H1 (cell line): ENCODE data around the gene PLPP7. TPM values are rescaled to one million over a fixed set of nuclear protein-coding genes. Genes with fewer than 3 reads are reported as not detected.
A peak's percentile ranks its signal among the peaks of the same experiment; 100 is the strongest.

ENCODE experiments used
- CTCF ChIA-PET: fragments of 300-600 bp; sonication (Branson Sonifier 250); formaldehyde crosslinking; loops from one replicate; lab custom pipeline; 2021; ENCODE audit not compliant: partially characterized antibody; lab: Charles Lee
- POLR2A ChIA-PET: fragments of 300-600 bp; sonication (Branson Sonifier 250); formaldehyde crosslinking; loops from one replicate; lab custom pipeline; 2021; ENCODE audit warnings: inconsistent platforms; ENCODE audit not compliant: partially characterized antibody; lab: Charles Lee
- DNase-seq, 2 experiments: peaks; one replicate each; pipeline versions ENCODE4 v3.0.0 to v3.0.0-alpha.2; 2010 to 2022; ENCODE audit warnings: low spot score in 2 of 2, low read depth in 1 of 2, mixed read lengths in 1 of 2
- FAIRE-seq: peaks from 2 replicates; lab custom pipeline; 2011; peaks lifted over from hg19 to GRCh38; lab: Jason Lieb, UNC
- H2AFZ ChIP-seq: 2 replicates; pipeline ENCODE4 v1.8.1; 2012; ENCODE audit warnings: low read length, inconsistent platforms
- H2AK5ac ChIP-seq: 2 replicates; pipeline ENCODE4 v1.6.1; 2013; ENCODE audit warnings: low read depth, low read length
- H2BK120ac ChIP-seq: replicated peaks from 2 replicates; pipeline ENCODE3; 2013; ENCODE audit warnings: low read depth, low read length, inconsistent platforms
- H2BK12ac ChIP-seq: 2 replicates; pipeline ENCODE4 v1.6.1; 2013; ENCODE audit warnings: low read depth, low read length
- H2BK15ac ChIP-seq: 2 replicates; pipeline ENCODE4 v1.6.1; 2013; ENCODE audit warnings: low read length
- H2BK20ac ChIP-seq: 2 replicates; pipeline ENCODE4 v1.6.1; 2013; ENCODE audit warnings: low read length
- H2BK5ac ChIP-seq: 2 replicates; pipeline ENCODE4 v1.6.1; 2013; ENCODE audit warnings: low read depth, low read length
- H3K14ac ChIP-seq: 2 replicates; pipeline ENCODE4 v1.6.1; 2013; ENCODE audit warnings: inconsistent platforms; ENCODE audit not compliant: insufficient read length
- H3K18ac ChIP-seq: 2 replicates; pipeline ENCODE4 v1.6.1; 2013; ENCODE audit warnings: low read length; ENCODE audit errors: extremely low read depth
- H3K23ac ChIP-seq: 2 replicates; pipeline ENCODE4 v1.6.1; 2013; ENCODE audit warnings: inconsistent platforms; ENCODE audit not compliant: insufficient read length
- H3K23me2 ChIP-seq: 2 replicates; pipeline ENCODE4 v1.6.1; 2013; ENCODE audit warnings: low read depth, low read length
- H3K27ac ChIP-seq: 2 replicates; pipeline ENCODE4 v1.6.1; 2011; ENCODE audit warnings: low read depth, low read length, inconsistent platforms
- H3K27me3 ChIP-seq, 4 experiments: replicated peaks in 1 of 4; 1 replicate in 1 of 4; 2 replicates in 3 of 4; pipeline versions ENCODE4 v1.6.1 to v1.8.1; 2011 to 2013; ENCODE audit warnings: low read length in 3 of 4, mild to moderate bottlenecking in 3 of 4, inconsistent platforms in 2 of 4, mixed read lengths in 2 of 4, moderate library complexity in 1 of 4; ENCODE audit not compliant: control insufficient read depth in 3 of 4, insufficient read depth in 3 of 4; ENCODE audit errors: extremely low read depth in 1 of 4
- H3K36me3 ChIP-seq, 4 experiments: 2 replicates each; pipeline versions ENCODE4 v1.6.1 to v1.8.1; 2011 to 2013; ENCODE audit warnings: mild to moderate bottlenecking in 4 of 4, low read length in 3 of 4, moderate library complexity in 2 of 4, control low read depth in 1 of 4, inconsistent platforms in 1 of 4; ENCODE audit not compliant: insufficient read depth in 4 of 4, control insufficient read depth in 2 of 4
- H3K4ac ChIP-seq: replicated peaks from 2 replicates; pipeline ENCODE3; 2013; ENCODE audit warnings: low read length, low read depth, mixed read lengths, inconsistent platforms; ENCODE audit not compliant: insufficient read length
- H3K4me1 ChIP-seq, 4 experiments: replicated peaks in 1 of 4; 1 replicate in 1 of 4; 2 replicates in 3 of 4; pipeline versions ENCODE4 v1.6.1 to v1.8.1; 2011 to 2013; ENCODE audit warnings: low read length in 3 of 4, inconsistent platforms in 2 of 4, mixed read lengths in 1 of 4; ENCODE audit not compliant: insufficient read depth in 4 of 4, control insufficient read depth in 3 of 4
- H3K4me2 ChIP-seq, 2 experiments: 2 replicates each; pipeline versions ENCODE4 v1.6.1 to v1.8.1; 2011 to 2013; ENCODE audit warnings: low read depth in 2 of 2, low read length in 2 of 2, control low read depth in 1 of 2, inconsistent platforms in 1 of 2, mild to moderate bottlenecking in 1 of 2; ENCODE audit not compliant: insufficient read depth in 1 of 2
- H3K4me3 ChIP-seq, 4 experiments: fragments of 200-600, 300-600 bp in 1 of 4; sonication (generic), shearing (Covaris generic), sonication (Bioruptor Twin) in 1 of 4; 2 replicates each; pipeline versions ENCODE4 v1.5.1 to v1.8.1; 2011 to 2016; ENCODE audit warnings: low read length in 4 of 4, low read depth in 3 of 4, control low read depth in 2 of 4, inconsistent platforms in 2 of 4, mild to moderate bottlenecking in 2 of 4, mixed read lengths in 1 of 4, moderate library complexity in 1 of 4; ENCODE audit not compliant: insufficient read depth in 2 of 4; ENCODE audit errors: extremely low read depth in 1 of 4
- H3K56ac ChIP-seq: replicated peaks from 2 replicates; pipeline ENCODE3; 2013; ENCODE audit warnings: low read depth, mild to moderate bottlenecking, mixed read lengths, low read length, inconsistent platforms; ENCODE audit not compliant: insufficient read length
- H3K79me1 ChIP-seq: 2 replicates; pipeline ENCODE4 v1.6.1; 2013; ENCODE audit warnings: low read depth, low read length, control low read depth
- H3K79me2 ChIP-seq, 2 experiments: 2 replicates each; pipeline versions ENCODE4 v1.6.1 to v1.8.1; 2012 to 2013; ENCODE audit warnings: low read length in 2 of 2, mild to moderate bottlenecking in 2 of 2, inconsistent platforms in 1 of 2; ENCODE audit not compliant: insufficient read depth in 2 of 2, control insufficient read depth in 1 of 2
- H3K9ac ChIP-seq, 4 experiments: replicated peaks in 1 of 4; 1 replicate in 1 of 4; 2 replicates in 3 of 4; pipeline versions ENCODE4 v1.6.1 to v1.8.1; 2011 to 2013; ENCODE audit warnings: low read depth in 3 of 4, low read length in 3 of 4, control low read depth in 2 of 4, mild to moderate bottlenecking in 2 of 4, moderate library complexity in 2 of 4, inconsistent platforms in 1 of 4; ENCODE audit errors: extremely low read depth in 1 of 4
- H3K9me3 ChIP-seq, 2 experiments: 2 replicates each; pipeline versions ENCODE4 v1.6.1 to v1.8.1; 2012 to 2013; ENCODE audit warnings: mild to moderate bottlenecking in 2 of 2, moderate library complexity in 2 of 2, control low read depth in 1 of 2, inconsistent platforms in 1 of 2, low read depth in 1 of 2, low read length in 1 of 2, mixed read lengths in 1 of 2; ENCODE audit not compliant: insufficient read depth in 2 of 2
- H4K20me1 ChIP-seq, 2 experiments: replicated peaks in 1 of 2; 2 replicates each; pipeline versions ENCODE3 to v1.8.1; 2011 to 2013; ENCODE audit warnings: inconsistent platforms in 2 of 2, low read length in 2 of 2, mild to moderate bottlenecking in 1 of 2; ENCODE audit not compliant: insufficient read depth in 2 of 2, control insufficient read depth in 1 of 2
- H4K5ac ChIP-seq: 2 replicates; pipeline ENCODE4 v1.6.1; 2013; ENCODE audit warnings: low read length, low read depth, mixed read lengths, inconsistent platforms; ENCODE audit not compliant: insufficient read length
- H4K8ac ChIP-seq: 2 replicates; pipeline ENCODE4 v1.8.0; 2013; ENCODE audit warnings: mild to moderate bottlenecking, moderate library complexity, low read length, inconsistent platforms; ENCODE audit not compliant: insufficient read depth; ENCODE audit errors: extremely low read depth
- H4K91ac ChIP-seq: replicated peaks from 2 replicates; pipeline ENCODE3; 2013; ENCODE audit warnings: low read length, mixed read lengths, inconsistent platforms; ENCODE audit not compliant: insufficient read length
- CHD1 ChIP-seq: IDR thresholded peaks from 2 replicates; pipeline ENCODE4 v1.6.1; 2012; ENCODE audit warnings: low read depth, low read length, improper control_type of control experiment
- FOSL1 ChIP-seq: IDR thresholded peaks from 2 replicates; pipeline ENCODE4 v1.6.1; 2011; ENCODE audit warnings: mild to moderate bottlenecking, low read depth, low read length, moderate library complexity; ENCODE audit not compliant: insufficient read depth
- POLR2AphosphoS5 ChIP-seq: IDR thresholded peaks from 2 replicates; pipeline ENCODE4 v1.6.1; 2011; ENCODE audit warnings: low read depth, low read length
- RAD21 ChIP-seq, 2 experiments: IDR thresholded peaks in 1 of 2; conservative IDR thresholded peaks in 1 of 2; 2 replicates each; pipeline ENCODE4 v1.6.1; 2011; ENCODE audit warnings: low read depth in 2 of 2, low read length in 2 of 2, improper control_type of control experiment in 1 of 2, inconsistent platforms in 1 of 2, mild to moderate bottlenecking in 1 of 2, moderate library complexity in 1 of 2
- SRF ChIP-seq: IDR thresholded peaks from 2 replicates; pipeline ENCODE4 v1.6.1; 2011; ENCODE audit warnings: mild to moderate bottlenecking, low read depth, low read length, moderate library complexity
- WGBS, 2 experiments: shearing (Covaris generic) in 1 of 2; methylation state at CpG; one replicate each; pipeline versions ENCODE4 v1.1.6 to v1.1.7; 2013 to 2015; ENCODE audit warnings: low lambda C conversion rate in 2 of 2, mixed read lengths in 2 of 2, inconsistent platforms in 1 of 2, low coverage in 1 of 2, missing lambda C conversion rate in 1 of 2; ENCODE audit not compliant: insufficient replicate concordance in 2 of 2, insufficient coverage in 1 of 2, insufficient read length in 1 of 2; ENCODE audit errors: extremely low coverage in 1 of 2, missing lambda C conversion rate in 1 of 2; 5-methylcytosine and 5-hydroxymethylcytosine counted together
- polyA plus RNA-seq, 7 experiments: library from polyadenylated mRNA; depleted of rRNA in 3 of 7; stranded (reverse) in 5 of 7; unstranded in 2 of 7; fragments of >200 nt in 5 of 7; fragments of 200-250 nt in 2 of 7; gene quantifications; 1 replicate in 5 of 7; 2 replicates in 1 of 7; 4 replicates in 1 of 7; pipeline versions ENCODE4 v1.2.1 to v1.2.3, GENCODE V29; 2011 to 2013; ENCODE audit warnings: missing spikeins in 2 of 7, mixed read lengths in 2 of 7
- total RNA-seq: library from RNA; stranded (reverse); fragmentation: NEBNext Ultra II Directional; extraction: Animal tissue kit (Norgen Biotek cat#: 25700); gene quantifications from 2 replicates; pipeline ENCODE4 v1.2.1, GENCODE V29; 2021

The PLPP7 gene
- total and polyA plus RNA-seq, 2 of the 8 experiments (the other 6 are each of a cell fraction or from before 2014, with no cell fraction given), result 3.4 to 3.9 TPM

DNA sequence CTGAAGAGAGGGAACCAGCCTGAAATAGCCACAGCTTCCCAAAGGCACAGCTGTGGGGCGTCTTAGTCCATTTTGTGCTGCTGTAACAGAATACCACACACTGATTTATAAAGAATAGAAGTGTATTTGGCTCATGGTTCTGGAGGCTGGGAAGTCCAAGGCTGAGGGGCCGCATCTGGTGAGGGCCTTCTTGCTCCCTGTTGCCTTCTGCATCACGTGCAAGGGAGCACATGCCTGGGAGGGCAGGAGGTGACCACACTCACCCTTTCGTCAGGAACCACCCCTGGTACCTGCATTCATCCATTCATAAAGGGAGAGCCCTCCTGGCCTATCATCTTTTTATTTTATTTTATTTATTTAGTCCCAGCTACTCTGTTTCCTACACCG is 10.4 kb downstream of the PLPP7 start:
- no peak for FAIRE-seq
- Histone ChIP-seq H2BK20ac (no peak overlapping the region), H4K5ac (no peak overlapping the region), H3K79me2 (no peaks in the 10 kb centered on the region), H2BK5ac (no peak overlapping the region), H2BK15ac (0 out of 2 replicates have a peak overlapping the region, but pooled peaks have one; percentile 61), H3K4me1 (peaks cover 0 to 5% (median 3%) of the 10 kb centered on the region in 4 experiments; a peak in 2 of 7 replicates), H4K20me1 (no peaks in the 10 kb centered on the region), H2BK12ac (no peak overlapping the region), H3K14ac (no peak overlapping the region), H3K9ac (no peak overlapping the region), H3K4me3 (no peak overlapping the region), H3K56ac (no peak overlapping the region), H3K23ac (no peak overlapping the region), H3K18ac (no peak overlapping the region), H4K8ac (no peak overlapping the region), H3K27ac (no peak overlapping the region), H4K91ac (no peak overlapping the region), H2AK5ac (no peak overlapping the region), H3K4ac (no peak overlapping the region), H3K36me3 (no peaks in the 10 kb centered on the region), H3K79me1 (no peaks in the 10 kb centered on the region), H2BK120ac (no peak overlapping the region), H3K27me3 (no peaks in the 10 kb centered on the region), H2AFZ (no peak overlapping the region), H3K9me3 (no peaks in the 10 kb centered on the region), H3K23me2 (no peaks in the 10 kb centered on the region), H3K4me2 (no peak overlapping the region)
- no peak for DNase-seq
- ChIA-PET CTCF (interaction anchor here (0.7 to 1.9 kb wide), 5 partner anchors 7 to 36 kb away, joined by 3 to 6 read pairs (median 4); partner anchors contain the start of gene PLPP7), POLR2A (interaction anchor here (1.3 to 1.4 kb wide), 2 partner anchors 10 to 203 kb away, joined by 3 read pairs; partner anchors contain the start of gene PLPP7)
- 73% methylated on average over 5 of the region's 5 CpGs; no CpG with 5 or more reads in 1 of the 2 experiments for WGBS, 2 experiments
- no peak for TF ChIP-seq POLR2AphosphoS5
- no peak for TF ChIP-seq FOSL1
- TF ChIP-seq CHD1, result no peak
- TF ChIP-seq RAD21 (IDR thresholded peaks at IDR 0.05 in 1 of 2, conservative IDR thresholded peaks at IDR 0.05 in 1 of 2; ENCODE audit: low read depth in 2 of 2, low read length in 2 of 2), result no peak
- TF ChIP-seq SRF, result no peak
